Superior temporal gyrus (tissue), 1 donor: ENCODE measurements around the gene IQCH.

ENCODE experiments used
- DNase-seq: peaks from one replicate; pipeline ENCODE4 v3.0.0-alpha.2; 2016; ENCODE audit errors: extremely low spot score

Gene IQCH

DNA sequence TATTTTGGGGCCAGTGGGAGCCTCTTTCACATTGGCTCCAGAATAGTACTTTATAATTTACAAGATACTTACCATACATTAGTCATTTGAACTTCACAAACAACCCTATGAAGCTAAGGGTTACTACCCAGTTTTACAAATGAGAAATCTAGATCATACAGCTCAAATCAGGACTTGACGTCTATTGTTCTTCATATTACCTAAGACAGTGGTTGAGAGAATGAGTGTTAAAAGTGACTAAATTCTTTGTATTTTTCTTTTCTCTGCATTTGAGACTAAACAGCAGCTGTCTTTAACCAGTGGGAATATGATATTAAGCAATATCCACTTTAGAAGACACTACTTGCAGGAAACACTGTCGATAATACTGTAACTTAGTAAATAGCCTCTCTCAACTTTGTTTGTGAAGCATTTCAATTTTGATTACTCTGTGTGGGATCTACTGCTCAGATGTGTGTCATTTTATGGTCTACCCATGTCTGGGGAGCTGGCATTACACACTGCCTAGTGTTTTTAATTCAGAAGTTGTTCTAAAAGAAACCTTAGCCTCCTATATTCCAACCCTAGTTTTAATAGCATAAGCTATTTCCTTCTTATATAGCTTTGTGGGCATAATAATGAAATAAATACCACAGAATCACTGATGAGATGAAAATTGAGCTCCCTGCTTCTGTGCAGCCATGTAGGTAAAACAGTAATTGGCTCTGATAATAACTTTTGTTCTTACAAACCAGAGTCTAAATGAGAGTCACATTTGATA lies 45.9 kb downstream of the IQCH start:
- no peak for DNase-seq

DNA sequence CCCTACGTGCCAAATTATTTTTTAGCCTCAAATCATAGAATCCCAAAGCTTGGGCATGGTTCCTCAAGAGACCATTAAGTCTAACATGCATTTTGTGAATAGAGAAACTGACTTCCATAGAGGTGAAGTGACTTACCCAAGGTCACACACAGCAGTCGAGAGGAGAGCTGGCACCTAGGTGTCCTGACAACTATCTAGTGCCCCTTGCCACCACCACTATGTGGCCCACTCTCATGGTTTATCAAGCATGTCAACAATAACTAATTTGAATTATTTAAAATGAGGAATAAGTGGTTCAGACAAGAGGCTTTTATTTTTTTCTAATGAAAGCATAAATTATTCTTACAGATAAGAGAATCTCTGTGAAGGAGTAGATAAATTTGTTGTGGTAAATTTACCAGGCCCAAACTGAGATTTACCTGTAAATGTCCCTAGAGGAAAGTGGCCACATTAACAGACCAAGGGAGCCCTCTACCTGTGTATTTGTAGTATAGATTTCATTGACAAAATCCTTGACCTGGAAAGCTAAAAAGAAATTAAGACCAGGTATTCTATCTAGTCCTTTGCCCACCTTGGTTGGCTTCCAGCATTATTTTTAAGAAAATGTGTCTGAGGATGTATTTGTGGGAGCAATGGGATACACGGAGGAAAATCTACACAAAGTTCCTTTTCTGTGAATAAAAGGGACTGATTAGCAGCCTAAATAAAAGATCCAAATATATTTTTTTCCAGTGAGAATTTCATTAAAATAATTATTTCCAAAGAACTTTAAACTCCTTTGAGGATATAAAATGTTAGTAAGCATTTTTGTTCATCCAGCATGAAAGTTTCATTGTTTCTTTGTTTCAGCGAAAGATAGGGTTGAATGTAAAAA lies 49.1 kb downstream of the IQCH start:
- peak; percentile 44 for DNase-seq

DNA sequence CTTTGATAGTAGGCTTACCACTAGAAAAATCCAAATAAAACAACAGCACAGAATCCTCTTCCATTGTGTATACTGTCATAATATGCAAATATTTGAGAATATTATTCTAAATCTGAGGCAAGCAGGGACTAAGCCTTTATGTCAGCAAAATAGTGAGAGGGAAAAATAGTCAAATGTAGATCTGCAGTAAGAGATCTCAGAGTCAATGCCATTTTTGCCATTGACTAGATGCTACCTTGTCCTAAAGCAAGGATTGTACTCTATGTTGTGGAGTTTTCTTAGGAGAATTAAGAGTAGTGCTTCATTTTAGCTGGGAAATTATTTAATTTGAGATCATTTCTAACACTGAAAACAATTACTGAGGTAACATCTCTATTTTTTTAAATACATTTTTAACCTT lies 50.2 kb downstream of the IQCH start:
- no peak for DNase-seq

DNA sequence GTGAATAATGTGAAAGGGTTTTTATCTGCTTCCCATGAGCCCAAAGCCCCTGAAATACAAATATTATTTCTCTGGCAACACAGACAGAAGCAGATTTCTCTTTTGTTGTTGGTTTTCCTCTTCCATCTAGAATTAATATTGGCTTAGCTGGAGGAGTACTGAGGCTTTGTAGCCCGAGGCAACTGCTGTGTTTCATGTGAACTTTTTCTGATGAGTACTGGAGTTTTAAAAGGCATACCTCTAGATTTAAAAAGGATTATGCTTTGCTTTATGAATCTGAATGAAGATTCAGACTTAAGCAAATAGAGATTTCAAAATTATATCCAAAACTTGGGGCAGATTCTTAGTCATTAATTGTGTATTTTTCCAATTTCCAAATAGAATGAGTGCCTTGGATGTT lies 50.9 kb downstream of the IQCH start:
- DNase-seq, result no peak

DNA sequence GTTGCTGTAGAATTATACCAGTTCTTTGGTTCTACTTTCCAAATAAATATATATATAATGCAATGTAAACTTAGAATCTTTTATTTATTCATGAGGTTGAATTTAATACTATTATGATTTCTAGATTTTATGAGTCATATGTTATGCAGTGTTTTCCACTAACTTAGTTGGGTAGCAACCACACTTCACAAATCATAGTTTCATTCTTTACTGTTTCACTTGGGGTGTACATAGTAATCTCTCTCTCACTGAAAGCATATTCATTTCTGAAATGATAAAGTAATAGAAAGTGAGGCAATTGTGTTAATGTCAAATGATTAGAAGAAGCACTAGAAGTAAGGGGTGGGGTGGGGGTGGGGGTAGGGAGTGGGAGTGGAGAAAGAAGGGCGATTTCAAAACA lies 52.6 kb downstream of the IQCH start:
- DNase-seq, result no peak

DNA sequence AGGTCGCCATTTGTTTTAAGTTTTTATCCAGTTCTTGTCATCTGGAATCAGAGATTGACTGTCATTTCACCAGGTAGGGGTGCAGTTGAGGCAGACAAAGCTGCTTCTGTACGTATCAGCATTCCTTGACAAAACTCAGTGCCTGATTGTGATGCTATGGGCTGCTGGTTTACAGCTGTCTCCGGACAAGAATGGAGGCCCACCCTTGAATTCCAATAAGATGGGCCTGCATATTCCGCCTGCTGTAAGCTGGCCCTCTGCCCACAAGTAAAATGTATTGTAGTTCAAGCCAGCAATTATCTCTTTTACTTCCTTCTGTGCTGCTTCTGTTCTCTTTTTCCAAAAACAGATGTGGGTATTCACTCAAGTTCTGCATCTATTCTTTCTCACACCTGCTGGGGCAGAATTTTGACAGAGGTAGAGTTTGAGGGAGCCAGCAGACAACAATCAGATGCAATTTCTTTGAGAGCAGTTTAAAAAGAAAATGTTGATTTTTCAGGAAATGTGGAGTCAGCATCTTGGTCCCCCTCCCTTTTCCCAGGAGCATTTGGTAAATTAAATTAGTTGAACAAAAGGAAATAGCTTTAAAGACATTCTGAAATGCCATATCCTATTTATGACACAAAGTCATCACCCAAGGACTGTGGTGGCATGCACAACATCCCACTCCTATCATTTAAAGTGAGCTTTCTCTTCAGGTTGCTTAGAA lies 53.5 kb downstream of the IQCH start:
- no peak for DNase-seq

DNA sequence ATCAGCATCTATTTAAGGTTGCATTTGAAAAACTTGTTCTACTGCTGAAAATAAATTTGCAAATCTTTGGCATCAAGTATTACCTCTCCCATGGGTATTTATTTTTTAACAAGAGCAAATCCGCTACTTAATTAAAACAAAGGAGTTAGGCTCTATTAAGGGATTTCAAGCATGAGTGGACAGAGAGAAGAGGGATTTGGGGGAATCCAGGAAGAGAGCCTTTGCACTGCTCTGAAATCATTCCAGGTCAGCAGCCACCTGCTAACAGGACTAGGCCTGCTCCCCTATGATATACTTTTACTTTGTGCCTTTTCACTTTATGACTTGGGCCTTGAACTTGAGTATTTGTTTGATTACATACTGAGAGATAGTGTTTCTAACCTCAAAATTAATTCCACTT lies 57.1 kb downstream of the IQCH start:
- no peak for DNase-seq

DNA sequence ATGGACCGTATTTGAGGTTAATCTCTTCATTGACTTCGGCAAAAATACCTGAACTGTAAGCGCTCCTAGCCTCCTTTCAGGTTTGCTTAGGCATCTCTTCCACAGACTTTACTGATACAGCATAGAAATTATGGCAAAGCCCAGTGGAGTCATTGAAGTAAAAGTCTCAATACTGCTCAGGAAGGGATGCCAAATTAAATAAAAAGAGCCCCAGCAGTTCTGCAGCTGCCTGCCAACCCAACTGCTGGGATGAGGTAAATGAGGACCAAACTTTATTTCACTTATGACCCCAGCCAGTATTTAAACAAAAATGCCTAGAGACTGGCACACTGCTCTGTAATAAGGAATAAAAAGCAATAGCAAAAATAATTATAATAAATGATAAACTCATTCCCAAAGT lies 65.4 kb downstream of the IQCH start:
- no peak for DNase-seq

DNA sequence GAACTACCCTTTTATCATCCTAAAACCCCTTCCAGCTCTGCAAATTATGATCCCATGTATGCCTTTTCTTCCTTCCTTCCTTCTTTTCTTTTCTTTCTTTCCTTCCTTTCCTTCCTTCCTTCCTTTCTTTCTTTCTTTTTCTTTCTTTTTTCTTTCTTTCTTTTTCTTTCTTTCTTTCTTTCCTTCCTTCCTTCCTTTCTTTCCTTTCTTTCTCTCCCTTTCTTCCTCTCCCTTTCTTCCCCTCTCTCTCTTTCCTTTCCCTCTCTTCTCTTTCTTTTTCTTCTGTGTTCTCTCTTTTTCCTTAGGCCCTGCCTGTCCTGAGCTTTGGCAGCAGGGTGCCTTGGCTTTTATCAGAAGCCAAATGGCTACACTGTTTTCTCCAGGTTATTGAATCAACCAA lies 66.8 kb downstream of the IQCH start:
- DNase-seq, result no peak

DNA sequence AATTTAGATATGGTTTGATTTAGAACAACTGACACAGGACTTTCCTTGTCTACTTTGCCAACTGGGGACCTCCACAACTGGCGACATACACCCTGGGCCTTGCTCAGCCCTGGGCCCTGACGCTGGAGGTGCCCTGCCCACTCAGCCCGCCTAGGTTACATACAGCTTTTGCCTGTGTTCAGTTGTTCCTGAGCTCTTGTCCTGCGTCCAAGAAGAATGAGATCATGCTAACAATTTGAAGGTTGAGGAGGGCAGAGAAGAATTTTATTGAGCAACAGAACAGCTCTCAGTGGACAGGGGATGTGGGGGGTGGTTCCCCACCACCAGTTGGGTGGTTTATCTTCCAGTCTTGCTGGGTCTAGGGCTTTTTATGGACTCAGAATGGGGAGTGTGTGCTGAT lies 67.9 kb downstream of the IQCH start:
- no peak for DNase-seq

DNA sequence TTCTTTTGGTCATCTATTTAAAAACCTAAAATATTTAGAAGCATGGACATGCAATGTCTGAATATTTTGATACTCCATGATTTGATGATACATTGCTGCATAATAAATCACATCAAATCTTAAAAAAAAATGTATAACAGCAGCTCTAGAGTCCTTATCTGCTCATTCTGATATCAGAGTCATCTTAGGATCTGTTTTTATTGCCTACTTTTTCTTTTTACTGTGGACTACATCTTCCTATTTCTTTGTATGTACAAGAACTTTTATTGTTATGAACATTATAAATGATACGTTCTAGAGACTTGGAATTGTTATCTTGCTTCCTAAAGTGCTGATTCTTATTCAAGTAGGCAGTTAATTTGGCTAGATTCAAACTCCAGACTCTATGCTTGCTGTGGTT lies 72.7 kb downstream of the IQCH start:
- DNase-seq, result no peak

DNA sequence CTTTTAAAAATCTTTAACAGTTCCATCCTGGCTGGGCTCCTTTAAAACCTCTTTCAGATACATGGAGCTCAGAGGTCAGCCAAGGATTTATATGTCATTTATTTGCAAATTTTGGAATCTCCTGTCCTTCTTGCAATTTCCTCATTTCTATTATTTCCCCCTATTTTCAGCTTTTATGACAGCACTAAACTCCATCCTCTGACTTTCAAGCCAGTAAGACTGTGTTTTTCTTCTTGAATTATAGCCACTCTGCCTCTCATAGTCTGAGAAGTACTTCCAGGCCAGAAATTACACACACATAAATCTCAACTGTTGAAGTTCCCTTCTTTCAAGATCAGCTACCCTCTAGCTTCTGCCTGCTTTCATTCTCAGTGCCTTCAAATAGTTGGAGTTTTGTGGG lies 73.2 kb downstream of the IQCH start:
- DNase-seq, result no peak

DNA sequence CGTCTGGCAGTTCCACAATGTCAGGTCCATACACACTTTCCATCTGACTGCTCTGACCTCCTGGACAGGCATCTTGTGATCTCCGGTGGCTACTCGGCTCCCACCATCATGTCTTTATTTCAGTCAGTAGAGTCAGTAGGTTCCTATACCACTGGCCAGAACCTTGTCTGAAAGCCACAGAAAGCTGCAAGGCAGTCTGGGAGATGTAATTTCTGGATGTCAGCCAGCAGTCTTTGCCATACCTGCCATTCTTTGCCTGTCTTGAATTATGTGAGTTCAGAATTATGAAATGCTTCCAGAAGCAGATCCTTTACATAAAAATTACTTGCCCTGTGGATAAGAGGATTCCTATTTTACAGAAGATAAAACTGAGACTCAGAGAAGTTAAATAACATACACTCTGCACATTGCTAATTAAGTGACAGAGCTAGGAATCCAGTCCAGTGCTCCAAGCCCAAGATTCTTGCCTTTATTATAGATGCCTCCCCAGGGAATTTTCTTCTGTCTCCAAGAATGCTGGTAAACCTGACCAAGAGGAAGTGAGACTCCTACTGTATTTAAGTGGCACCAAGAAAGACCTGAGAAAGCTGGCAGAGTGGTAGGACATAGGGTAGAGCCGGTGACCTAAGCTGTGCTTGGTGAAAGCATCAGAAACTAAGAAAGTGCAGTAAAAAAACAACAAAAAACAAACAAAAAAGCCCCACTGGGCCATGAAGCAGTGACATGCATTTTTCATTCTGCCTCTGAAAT lies 75.6 kb downstream of the IQCH start:
- no peak for DNase-seq

DNA sequence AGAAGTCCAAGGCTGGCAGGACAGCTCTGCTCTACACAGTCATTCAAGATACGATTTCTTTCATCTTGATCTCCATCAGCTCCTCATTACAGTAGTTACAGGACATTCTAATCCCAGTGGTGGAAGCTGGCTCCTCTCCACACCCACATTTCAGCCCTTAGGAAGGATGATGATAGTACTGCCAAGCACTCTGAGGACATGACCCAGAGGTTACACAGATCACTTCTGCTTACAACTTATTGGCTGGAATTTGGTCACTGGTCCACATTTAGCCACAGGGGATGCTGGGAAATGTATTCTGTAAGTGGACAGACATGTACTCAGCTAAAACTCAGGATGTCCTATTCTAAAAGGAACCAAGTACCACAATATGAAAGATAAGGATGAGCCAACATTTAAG lies 77.1 kb downstream of the IQCH start:
- DNase-seq, result no peak

DNA sequence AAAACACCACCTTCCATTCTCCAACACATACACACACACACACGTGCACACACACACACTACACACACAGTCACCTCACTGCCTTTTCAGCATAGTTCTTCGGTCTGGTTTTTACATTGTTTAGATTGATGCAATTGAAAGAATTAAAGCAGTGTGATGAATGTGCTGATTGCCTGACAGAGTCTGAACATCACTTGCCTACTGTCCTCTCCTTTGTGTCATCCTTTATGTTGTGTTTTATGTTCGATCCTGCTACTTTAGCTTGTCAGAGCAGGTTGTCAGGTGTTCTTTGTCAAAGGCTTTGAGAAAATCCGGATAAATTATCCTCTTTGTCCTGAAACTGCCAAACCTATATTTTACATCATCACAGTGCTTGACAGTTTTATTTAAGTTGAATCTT lies 80.4 kb downstream of the IQCH start:
- no peak for DNase-seq

DNA sequence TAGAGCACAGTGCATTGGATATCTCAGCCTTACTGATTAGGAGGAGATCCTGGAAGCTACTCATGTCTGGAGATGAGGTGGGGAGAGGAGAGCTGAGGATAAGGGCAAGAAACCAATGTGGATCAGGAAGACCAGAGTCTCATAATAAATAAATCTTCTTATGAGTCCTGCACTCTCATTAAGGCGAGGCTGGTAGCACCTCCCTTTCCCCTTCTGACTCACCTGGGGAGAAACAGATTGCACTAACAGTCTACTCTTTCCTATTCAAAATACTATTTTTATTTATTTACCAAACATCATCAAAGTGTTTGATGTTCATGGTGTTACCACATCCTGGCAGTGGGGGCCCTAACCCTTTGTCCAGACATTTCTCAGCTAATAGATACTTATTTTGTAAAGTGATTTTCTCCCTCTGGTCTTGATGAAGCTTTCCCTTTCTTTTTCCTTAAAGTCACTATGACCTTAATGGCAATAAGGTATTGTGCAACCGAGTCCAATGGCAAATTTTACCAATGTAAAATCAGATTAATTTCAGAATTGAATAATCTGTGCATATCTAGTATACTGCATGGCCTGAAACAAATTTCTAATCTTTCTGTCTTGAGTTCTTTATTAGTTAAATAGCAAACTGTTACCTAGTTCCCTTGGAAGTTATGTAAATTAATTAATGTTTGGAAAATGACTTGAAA lies 81.1 kb downstream of the IQCH start:
- DNase-seq, result no peak

DNA sequence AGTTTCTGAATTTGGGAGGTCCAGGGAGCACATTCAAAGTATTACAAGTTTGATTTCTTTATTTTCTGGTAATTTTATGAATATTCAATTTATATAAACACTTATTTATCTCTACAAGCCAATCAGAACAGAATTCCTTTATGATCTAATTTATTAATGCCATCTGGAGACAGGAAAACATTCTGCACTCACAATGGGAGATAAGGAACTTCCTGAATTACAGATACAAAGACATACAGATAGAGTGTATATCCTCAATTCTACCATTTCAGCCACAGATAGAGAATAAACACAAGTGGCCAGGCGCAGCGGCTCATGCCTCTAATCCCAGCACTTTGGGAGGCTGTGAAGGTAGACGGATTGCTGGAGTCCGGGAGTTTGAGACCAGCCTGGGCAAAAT lies 86.0 kb downstream of the IQCH start:
- DNase-seq, result no peak

DNA sequence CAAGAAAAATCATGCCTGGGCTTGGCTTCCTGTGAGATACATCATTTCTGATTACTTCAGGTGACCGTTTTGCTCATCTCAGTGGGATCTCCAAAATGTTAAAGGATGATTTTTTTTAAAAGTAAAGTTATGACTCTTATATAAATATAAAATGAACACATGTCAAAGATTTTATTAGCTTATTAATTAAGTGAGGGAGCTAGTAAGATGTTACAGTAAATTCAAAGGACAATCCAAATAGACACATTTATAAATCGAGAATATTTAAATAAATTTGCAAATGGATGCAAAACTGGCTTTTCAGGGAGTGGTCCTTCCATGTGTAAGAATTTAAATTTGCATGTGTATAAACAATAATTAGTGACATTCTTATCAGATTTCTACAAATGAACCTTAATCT lies 87.0 kb downstream of the IQCH start:
- DNase-seq, result no peak

DNA sequence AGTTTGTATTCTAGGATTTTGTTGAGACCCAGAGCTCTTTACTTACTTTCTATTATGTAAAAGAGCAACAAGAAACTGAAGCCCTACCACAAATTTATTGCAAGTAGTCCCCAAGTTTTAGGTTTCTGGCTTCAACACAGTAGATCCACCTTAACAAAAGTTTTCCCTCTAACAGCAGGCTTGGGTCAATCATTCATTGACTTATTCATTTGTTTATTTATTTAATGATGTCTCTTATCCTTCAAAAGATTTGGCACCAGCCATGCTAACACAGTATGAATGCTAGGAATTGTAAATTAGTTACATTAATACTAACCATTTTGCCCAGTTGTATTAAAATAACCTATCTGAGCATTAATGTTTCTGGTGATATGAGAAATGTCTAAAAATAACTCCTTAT lies 88.6 kb downstream of the IQCH start:
- no peak for DNase-seq

DNA sequence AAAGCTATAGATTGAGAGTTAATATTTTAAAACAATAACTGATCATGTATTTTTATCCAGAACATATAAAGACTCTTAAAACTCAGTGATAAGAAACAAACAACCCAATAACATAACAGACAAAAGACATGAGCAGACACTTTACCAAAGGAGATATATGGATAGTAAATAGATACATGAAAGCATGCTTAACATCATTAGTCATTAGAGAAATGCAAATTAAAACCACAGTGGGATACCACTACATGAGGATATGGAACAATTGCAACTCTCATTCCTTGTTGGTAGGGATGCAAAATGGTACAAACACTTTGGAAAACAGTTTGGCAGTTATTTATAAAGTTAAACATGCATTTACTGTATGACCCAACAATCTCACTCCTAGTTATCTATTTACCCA lies 95.0 kb downstream of the IQCH start:
- no peak for DNase-seq

DNA sequence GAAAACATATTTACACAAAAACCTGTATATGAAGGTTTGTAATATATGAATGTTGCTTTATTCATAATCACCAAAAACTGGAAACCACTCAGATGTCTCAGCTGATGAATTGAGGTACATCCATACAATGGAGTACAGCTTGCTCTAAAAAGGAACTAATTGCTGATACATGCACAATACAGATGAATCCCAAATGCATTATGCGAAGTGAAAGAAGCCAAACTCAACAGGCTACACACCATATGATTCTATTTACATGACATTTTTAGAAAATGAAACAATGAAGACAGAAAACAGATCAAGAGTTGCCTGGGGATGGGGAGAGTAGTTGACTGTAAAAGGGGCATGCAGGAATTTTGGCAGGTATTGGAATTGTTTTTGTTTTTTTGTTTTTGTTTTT lies 95.5 kb downstream of the IQCH start:
- no peak for DNase-seq
